K562 (cell line): Measurements from ENCODE around the gene RRM2. TPM values are rescaled to one million over a fixed set of nuclear protein-coding genes. Genes with fewer than 3 reads are reported as not detected.

Experiments used
- ATAC-seq: fragments of 200-7000 bp; cut with Tn5 transposase; 3 replicates; pipeline ENCODE4 v1.9.1; 2020; ENCODE audit warnings: moderate library complexity
- BruUV-seq: library from RNA; stranded (reverse); fragments of 400-500 nt; replicated peaks from 2 replicates; lab custom pipeline; 2021; lab: Mats Ljungman, UMichigan
- CTCF ChIA-PET: fragments of 300-600 bp; formaldehyde crosslinking; extraction: SDS; loops from one replicate; lab custom pipeline; 2021; ENCODE audit warnings: low intra/inter-chr PET ratio; lab: Yijun Ruan, JAX
- POLR2A ChIA-PET: fragments of 300-600, 350-650 bp; sonication (Branson Sonifier 250); formaldehyde crosslinking; extraction: SDS; loops from one replicate; lab custom pipeline; 2021; ENCODE audit warnings: antibody characterized with exemption, inconsistent platforms; lab: Yijun Ruan, JAX
- DNase-seq, 4 experiments: peaks; one replicate each; pipeline versions ENCODE4 v3.0.0 to v3.0.0-alpha.2; 2011 to 2018; ENCODE audit warnings: low spot score in 3 of 4, mixed read lengths in 3 of 4; ENCODE audit errors: extremely low read depth in 1 of 4
- FAIRE-seq: peaks from 2 replicates; lab custom pipeline; 2011; peaks lifted over from hg19 to GRCh38; lab: Jason Lieb, UNC
- H2AFZ ChIP-seq: 2 replicates; pipeline ENCODE4 v1.6.0; 2011; ENCODE audit warnings: low read depth, low read length, control low read depth, inconsistent platforms
- H3K27ac ChIP-seq: fragments of 200-600 bp; 3 replicates; pipeline ENCODE4 v1.8.0; 2011; ENCODE audit warnings: low read depth, mild to moderate bottlenecking, control low read depth, inconsistent platforms, low read length, moderate library complexity, mixed read lengths; ENCODE audit errors: extremely low read depth
- H3K27me3 ChIP-seq, 2 experiments: fragments of 300-600 bp in 1 of 2; 2 replicates in 1 of 2; 3 replicates in 1 of 2; pipeline versions ENCODE4 v1.6.0 to v1.8.0; 2011; ENCODE audit warnings: inconsistent platforms in 2 of 2, low read length in 2 of 2, mild to moderate bottlenecking in 1 of 2, mixed read lengths in 1 of 2, moderate library complexity in 1 of 2; ENCODE audit not compliant: control insufficient read depth in 2 of 2, insufficient read depth in 2 of 2
- H3K36me3 ChIP-seq: fragments of 300-600 bp; 3 replicates; pipeline ENCODE4 v1.8.0; 2011; ENCODE audit warnings: mild to moderate bottlenecking, low read length, inconsistent platforms; ENCODE audit not compliant: control insufficient read depth, insufficient read depth
- H3K4me1 ChIP-seq, 2 experiments: fragments of 200-600 bp in 1 of 2; replicated peaks in 1 of 2; 2 replicates in 1 of 2; 3 replicates in 1 of 2; pipeline versions ENCODE4 v1.5.1 to v1.8.0; 2011; ENCODE audit warnings: inconsistent platforms in 2 of 2, low read length in 2 of 2, mild to moderate bottlenecking in 1 of 2, mixed read lengths in 1 of 2, moderate library complexity in 1 of 2; ENCODE audit not compliant: control insufficient read depth in 2 of 2, insufficient read depth in 2 of 2
- H3K4me2 ChIP-seq: 2 replicates; pipeline ENCODE4 v1.6.1; 2011; ENCODE audit warnings: low read length, control low read depth, inconsistent platforms, mixed read lengths; ENCODE audit not compliant: insufficient read depth
- H3K4me3 ChIP-seq: fragments of 200-600 bp; sonication (generic), shearing (Covaris generic); 2 replicates; pipeline ENCODE4 v1.5.1; 2016; ENCODE audit warnings: control low read depth, inconsistent platforms
- H3K79me2 ChIP-seq: fragments of 200-600 bp; 3 replicates; pipeline ENCODE4 v1.8.0; 2011; ENCODE audit warnings: low read length, inconsistent platforms; ENCODE audit not compliant: control insufficient read depth, insufficient read depth
- H3K9ac ChIP-seq, 2 experiments: 2 replicates each; pipeline versions ENCODE4 v1.6.0 to v1.6.1; 2011; ENCODE audit warnings: low read depth in 2 of 2, low read length in 2 of 2, control low read depth in 1 of 2, inconsistent platforms in 1 of 2, mild to moderate bottlenecking in 1 of 2, mixed read lengths in 1 of 2; ENCODE audit not compliant: insufficient read depth in 1 of 2
- H3K9me1 ChIP-seq: one replicate; pipeline ENCODE4 v1.6.0; 2011; ENCODE audit warnings: inconsistent platforms, mild to moderate bottlenecking, low read length, moderate library complexity; ENCODE audit not compliant: control insufficient read depth, insufficient read depth
- H3K9me3 ChIP-seq: replicated peaks from 2 replicates; pipeline ENCODE4 v1.5.1; 2011; ENCODE audit warnings: low read depth, low read length, inconsistent platforms; ENCODE audit not compliant: control insufficient read depth, insufficient read depth
- H4K20me1 ChIP-seq: replicated peaks from 2 replicates; pipeline ENCODE4 v1.6.1; 2011; ENCODE audit warnings: low read length, inconsistent platforms, mixed read lengths; ENCODE audit not compliant: control insufficient read depth, insufficient read depth
- CEBPB ChIP-seq: fragments of 450-650 bp; IDR thresholded peaks from 2 replicates; pipeline ENCODE4 v1.6.1; 2016; ENCODE audit warnings: missing genetic modification characterization, missing compliant biosample characterization
- CTBP1 ChIP-seq: fragments of 450-650 bp; IDR thresholded peaks from 2 replicates; pipeline ENCODE4 v1.6.1; 2016; ENCODE audit warnings: borderline replicate concordance
- ELK3 ChIP-seq: fragments of 450-650 bp; formaldehyde crosslinking; IDR thresholded peaks from 2 replicates; pipeline ENCODE4 v1.4.0; 2020; ENCODE audit warnings: mild to moderate bottlenecking
- ESRRA ChIP-seq: fragments of 450-650 bp; IDR thresholded peaks from 2 replicates; pipeline ENCODE4 v1.6.1; 2014; ENCODE audit warnings: low read depth, mild to moderate bottlenecking, moderate library complexity, borderline replicate concordance
- FOXP4 ChIP-seq: sonication (generic); formaldehyde crosslinking; IDR thresholded peaks from 2 replicates; pipeline ENCODE4 v1.8.0; 2022; ENCODE audit warnings: mild to moderate bottlenecking, missing genetic modification reagents, borderline replicate concordance
- HMBOX1 ChIP-seq: sonication (generic); IDR thresholded peaks from 2 replicates; pipeline ENCODE4 v1.6.1; 2016
- HNRNPLL ChIP-seq: fragments of 200-400 bp; formaldehyde crosslinking; IDR thresholded peaks from 2 replicates; pipeline ENCODE4 v1.6.1; 2017; ENCODE audit warnings: low read length, low read depth, mild to moderate bottlenecking; ENCODE audit not compliant: poor library complexity, severe bottlenecking
- IRF1 ChIP-seq: sonication (generic); formaldehyde crosslinking; IDR thresholded peaks from 2 replicates; pipeline ENCODE4 v1.8.0; 2022; ENCODE audit warnings: missing genetic modification reagents, mild to moderate bottlenecking, borderline replicate concordance
- NFRKB ChIP-seq: fragments of 450-650 bp; IDR thresholded peaks from 2 replicates; pipeline ENCODE4 v1.6.1; 2016; ENCODE audit warnings: low read depth
- SREBF2 ChIP-seq: sonication (generic); formaldehyde crosslinking; IDR thresholded peaks from 2 replicates; pipeline ENCODE4 v1.4.0; 2020; ENCODE audit warnings: mild to moderate bottlenecking, missing genetic modification reagents
- TBL1XR1 ChIP-seq, 2 experiments: IDR thresholded peaks; 2 replicates each; pipeline ENCODE4 v1.6.1; 2012; ENCODE audit warnings: improper control_type of control experiment in 2 of 2, low read length in 2 of 2, mild to moderate bottlenecking in 1 of 2
- ZBTB7A ChIP-seq: IDR thresholded peaks from 2 replicates; pipeline ENCODE4 v1.6.1; 2011; ENCODE audit warnings: low read depth, mild to moderate bottlenecking, low read length, moderate library complexity, borderline replicate concordance; ENCODE audit not compliant: control insufficient read depth
- ZNF24 ChIP-seq: fragments of 450-650 bp; IDR thresholded peaks from 2 replicates; pipeline ENCODE4 v1.6.1; 2016
- ZNF589 ChIP-seq: fragments of 200-800 bp; sonication (Bioruptor generic); IDR thresholded peaks from 2 replicates; pipeline ENCODE4 v1.6.1; 2016; ENCODE audit warnings: low read depth, missing genetic modification characterization, missing compliant biosample characterization
- WGBS: fragments of 100-300 bp; shearing (Covaris generic); methylation state at CpG from one replicate; pipeline ENCODE4 v1.1.6; 2016; ENCODE audit warnings: low coverage, mixed read lengths; ENCODE audit not compliant: insufficient coverage; ENCODE audit errors: missing lambda C conversion rate; 5-methylcytosine and 5-hydroxymethylcytosine counted together
- in situ Hi-C: fragments of 300-500 bp; cut with MboI; formaldehyde crosslinking; loops from 4 replicates; pipeline ENCODE4 v1.15.0; 2018; ENCODE audit warnings: inconsistent platforms, mixed read lengths
- intact Hi-C: fragments of 100-400 bp; cut with micrococcal nuclease; formaldehyde crosslinking; loops from 2 replicates; pipeline ENCODE4 v1.14.2; 2022
- polyA plus RNA-seq, 8 experiments: library from polyadenylated mRNA; depleted of rRNA in 4 of 8; stranded (reverse) in 5 of 8; unstranded in 3 of 8; fragments of >200 nt; fragmentation: Nextera tagmentation in 2 of 8; fragmentation: Illumina TruSeq in 1 of 8; extraction: Ambion mirVana in 2 of 8; extraction: Trizol in 1 of 8; gene quantifications; 2 replicates each; pipeline versions ENCODE4 v1.2.1 to v1.2.3, GENCODE V29; 2011 to 2014; ENCODE audit warnings: inconsistent platforms in 1 of 8, missing spikeins in 1 of 8
- total RNA-seq, 7 experiments: library from RNA; depleted of rRNA in 6 of 7; stranded (reverse); fragments of >200 nt in 6 of 7; fragmentation: Illumina TruSeq in 2 of 7; extraction: Trizol in 2 of 7; gene quantifications; 2 replicates each; pipeline versions ENCODE4 v1.2.1 to v1.2.3, GENCODE V29; 2011 to 2021; ENCODE audit warnings: low replicate concordance in 1 of 7

Gene RRM2
- total and polyA plus RNA-seq, 9 of the 15 experiments (the other 6 are each of a cell fraction or from before 2014, with no cell fraction given), result 50.1 to 244 (median 128) TPM

- H3K9ac ChIP-seq, result peak overlapping the region in 1 of 2 experiments; percentile 56; a peak in 1 of 4 replicates
- peaks cover 2 to 28% of the 10 kb centered on the region in 2 experiments; a peak in 3 of 5 replicates for H3K4me1 ChIP-seq
- in situ Hi-C loops, result no loop called here
- H3K9me1 ChIP-seq, result no peaks in the 10 kb centered on the region
- no peaks in the 10 kb centered on the region for H3K36me3 ChIP-seq
- H3K4me2 ChIP-seq, result no peak overlapping the region
- no peak overlapping the region for H3K4me3 ChIP-seq
- no peak for TF ChIP-seq IRF1 (CRISPR knock-in tag)
- no peak for TF ChIP-seq TBL1XR1 (IDR thresholded peaks at IDR 0.05; ENCODE audit: low read length in 2 of 2)
- TF ChIP-seq ZBTB7A, result no peak
- 0 out of 2 replicates have a peak, but pooled peaks have one; percentile 15 for TF ChIP-seq CTBP1
- no peak for TF ChIP-seq ZNF589 (CRISPR knock-in tag)
- TF ChIP-seq HMBOX1, result no peak
- no peak for TF ChIP-seq HNRNPLL
- peak; percentile 84 for TF ChIP-seq ESRRA
- no peak for TF ChIP-seq NFRKB
- TF ChIP-seq FOXP4 (CRISPR knock-in tag), result no peak
- peak; percentile 71 for TF ChIP-seq CEBPB
- no peak for TF ChIP-seq ZNF24
- no peak for TF ChIP-seq SREBF2 (CRISPR knock-in tag)
- no peak for TF ChIP-seq ELK3 (CRISPR knock-in tag)
- ChIA-PET POLR2A (no interaction called here), CTCF (no interaction called here)
- ATAC-seq (no peak), DNase-seq (no peak), FAIRE-seq (peak; percentile 56)
- no peak overlapping the region for H3K27ac ChIP-seq
- H3K27me3 ChIP-seq, result peaks cover 46 to 64% of the 10 kb centered on the region in 2 experiments
- H3K9me3 ChIP-seq, result no peaks in the 10 kb centered on the region
- 0 out of 2 replicates have a peak, but pooled peaks cover 7% of the 10 kb centered on the region for H4K20me1 ChIP-seq
- 9% methylated on average over 9 of the region's 9 CpGs for WGBS
- no peak overlapping the region for H2AFZ ChIP-seq
- intact Hi-C loops, result no loop called here
- H3K79me2 ChIP-seq, result no peaks in the 10 kb centered on the region
- BruUV-seq, result no TSS peak
Measured at GRCh38 chr2:10075571-10076209, 46.8 kb upstream of the RRM2 start.
